HG03378 (cell line): ENCODE results near the gene GPR160.
A peak's percentile ranks its signal among the peaks of the same experiment; 100 is the strongest.
"Not testable (repeated sequence)": the region's sequence is repeated elsewhere in the genome, so short reads cannot be mapped to it uniquely, and the experiment has no call there.

ENCODE experiments used
- ATAC-seq: cut with Tn5 transposase; IDR thresholded peaks from one replicate; pipeline ENCODE4 v1.9.1; 2021; ENCODE audit warnings: mild to moderate bottlenecking, moderate library complexity; ENCODE audit not compliant: unreplicated experiment

Gene GPR160

GRCh38 chr3:170037463-170038433 lies at the start of gene GPR160:
TSS of gene GPR160 (plus strand) at chr3:170037995. CDS start at chr3:170083973, 45,978 bp downstream.
- peak; percentile 85 for ATAC-seq

DNA sequence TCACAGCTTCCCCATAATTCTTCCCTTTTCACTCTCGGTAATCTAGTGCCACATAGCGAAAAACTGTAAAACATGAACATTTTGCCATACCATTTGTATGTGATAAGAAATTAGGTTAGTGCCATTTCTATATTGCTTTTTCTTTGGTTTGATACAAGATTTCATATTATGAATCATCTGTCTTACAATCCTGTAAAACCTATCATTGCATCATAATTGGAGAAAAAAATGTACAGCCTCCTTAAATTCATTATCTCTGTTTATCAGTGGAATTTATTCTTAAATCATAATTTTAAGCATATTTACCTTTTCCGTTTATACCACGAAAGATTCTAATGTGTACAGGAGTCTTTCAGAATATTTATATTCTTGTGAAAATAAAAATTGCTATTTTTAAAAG lies 47.4 kb upstream of the GPR160 start:
- ATAC-seq = no peak

DNA sequence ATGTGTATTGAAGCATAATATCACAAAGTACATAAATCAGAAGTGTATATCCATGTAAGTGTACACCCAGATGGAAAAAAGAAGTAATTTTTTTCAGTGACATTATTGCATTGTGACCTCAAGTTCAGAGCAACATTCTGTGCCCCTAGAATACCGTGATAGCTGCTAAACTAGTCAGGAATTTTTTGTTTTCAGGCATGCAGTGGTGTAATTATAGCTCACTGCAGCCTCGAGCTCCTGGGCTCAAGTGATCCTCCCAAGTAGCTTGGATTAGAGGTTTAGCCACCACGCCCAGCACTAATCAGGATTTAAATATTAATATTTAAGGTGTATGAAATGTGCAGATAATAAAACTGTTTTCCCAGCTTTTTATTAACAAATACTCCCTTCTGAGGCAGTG lies 45.6 kb upstream of the GPR160 start:
- ATAC-seq = no peak

DNA sequence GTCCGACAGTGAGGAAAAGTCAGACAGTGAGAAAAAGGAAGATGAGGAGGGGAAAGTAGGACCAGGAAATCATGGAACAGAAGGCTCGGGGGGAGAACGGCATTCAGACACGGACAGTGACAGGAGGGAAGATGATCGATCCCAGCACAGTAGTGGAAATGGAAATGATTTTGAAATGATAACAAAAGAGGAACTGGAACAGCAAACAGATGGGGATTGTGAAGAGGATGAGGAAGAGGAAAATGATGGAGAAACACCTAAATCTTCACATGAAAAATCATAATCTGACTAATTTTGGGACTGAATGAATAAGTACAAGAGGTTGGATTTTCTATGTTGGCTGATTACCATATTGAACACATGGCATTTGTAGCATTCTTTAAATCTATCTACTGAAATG lies 45.0 kb upstream of the GPR160 start:
- ATAC-seq = no peak

- ATAC-seq = no peak
These were observed 44.0 kb upstream of the GPR160 start for GRCh38 chr3:169993761-169994160.

- ATAC-seq = no peak
These were observed 41.7 kb upstream of the GPR160 start for GRCh38 chr3:169996063-169996462.

GRCh38 chr3:169998668-169999131 lies 39.1 kb upstream of the GPR160 start:
- peak; percentile 36 for ATAC-seq

- ATAC-seq = peak; percentile 95
These were observed 38.4 kb upstream of the GPR160 start for GRCh38 chr3:169999433-169999832.

DNA sequence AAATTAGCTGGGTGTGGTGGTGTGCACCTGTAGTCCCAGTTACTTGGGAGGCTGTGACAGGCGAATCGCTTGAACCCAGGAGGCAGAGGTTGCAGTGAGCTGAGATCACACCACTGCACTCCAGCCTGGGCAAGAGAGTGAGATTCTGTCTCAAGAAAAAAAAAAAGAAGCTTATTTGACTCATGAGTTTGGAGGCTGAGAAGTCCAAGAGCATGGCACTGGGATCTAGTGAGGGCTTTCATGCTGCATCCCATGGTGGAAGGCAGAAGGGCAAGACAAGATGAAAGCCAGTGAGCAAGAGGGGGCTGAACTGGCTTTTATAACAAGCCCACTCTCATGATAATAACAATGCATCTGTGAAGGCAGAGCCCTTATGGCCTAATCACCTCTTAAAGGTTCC lies 37.7 kb upstream of the GPR160 start:
- no peak for ATAC-seq

DNA sequence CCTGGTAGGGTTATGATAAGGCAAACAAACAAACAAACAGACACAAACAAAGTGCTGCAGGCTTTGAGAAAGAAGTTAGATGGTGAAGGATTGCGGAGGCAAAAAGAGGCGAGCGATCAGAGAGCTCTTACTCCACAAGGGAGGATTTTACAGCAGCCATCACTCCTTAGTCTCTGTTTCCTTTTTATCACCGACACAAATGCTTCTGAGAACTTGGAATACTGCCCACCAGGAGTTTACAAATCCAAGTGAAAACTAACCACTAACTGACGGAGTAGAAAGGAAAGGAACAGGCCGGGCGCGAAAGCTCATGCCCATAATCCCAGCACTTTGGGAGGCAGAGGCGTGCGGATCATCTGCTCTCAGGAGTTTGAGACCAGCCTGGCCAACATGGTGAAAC lies 35.6 kb upstream of the GPR160 start:
- no peak for ATAC-seq

GRCh38 chr3:170002879-170003278 lies 34.9 kb upstream of the GPR160 start:
- ATAC-seq = no peak

GRCh38 chr3:170003881-170004356 lies 33.9 kb upstream of the GPR160 start:
- no peak for ATAC-seq

- ATAC-seq = peak; percentile 92
These were observed 30.6 kb upstream of the GPR160 start for GRCh38 chr3:170007031-170007663.

DNA sequence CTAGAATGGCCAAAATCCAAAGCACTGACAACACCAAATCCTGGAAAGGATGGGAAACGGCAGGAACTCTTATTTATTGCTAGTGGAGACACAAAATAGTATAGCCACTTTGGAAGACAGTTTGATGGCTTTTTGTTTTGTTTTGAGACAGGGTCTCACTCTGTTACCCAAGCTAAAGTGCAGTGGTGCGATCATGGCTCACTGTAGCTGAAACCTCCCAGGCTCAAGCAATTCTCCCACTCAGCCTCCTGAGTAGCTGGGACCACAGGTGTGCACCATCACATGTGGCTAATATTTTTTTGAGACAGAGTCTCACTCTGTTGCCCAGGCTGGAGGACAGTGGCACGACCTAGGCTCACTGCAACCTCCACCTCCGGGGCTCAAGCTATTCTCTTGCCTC lies 27.3 kb upstream of the GPR160 start:
- ATAC-seq = no peak

GRCh38 chr3:170012683-170013400 lies 25.0 kb upstream of the GPR160 start:
- ATAC-seq = no peak

GRCh38 chr3:170016057-170016456 lies 21.7 kb upstream of the GPR160 start:
- ATAC-seq = no peak

- ATAC-seq = not testable (repeated sequence)
These were observed 18.5 kb upstream of the GPR160 start for GRCh38 chr3:170019306-170019705.

- no peak for ATAC-seq
These were observed 16.7 kb upstream of the GPR160 start for GRCh38 chr3:170021083-170021482.

DNA sequence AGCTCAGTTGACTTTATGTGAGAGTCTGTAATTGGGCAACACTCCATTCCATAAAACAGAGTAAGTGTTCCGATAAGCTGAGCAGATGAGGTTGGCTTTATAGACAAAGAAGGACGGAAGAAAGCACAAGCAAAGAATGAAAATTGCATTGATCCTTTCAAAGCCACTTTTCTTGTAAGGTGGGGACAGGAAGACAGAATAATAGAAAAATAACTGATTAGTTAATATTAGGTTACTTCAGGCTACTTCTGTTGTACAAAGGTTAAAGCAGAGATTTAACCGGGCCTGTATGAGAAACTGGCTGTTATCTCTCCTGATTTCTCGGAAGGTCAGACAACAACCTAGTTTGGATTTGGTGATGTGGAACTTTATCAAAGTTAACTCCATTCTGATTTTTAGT lies 15.5 kb upstream of the GPR160 start:
- no peak for ATAC-seq

DNA sequence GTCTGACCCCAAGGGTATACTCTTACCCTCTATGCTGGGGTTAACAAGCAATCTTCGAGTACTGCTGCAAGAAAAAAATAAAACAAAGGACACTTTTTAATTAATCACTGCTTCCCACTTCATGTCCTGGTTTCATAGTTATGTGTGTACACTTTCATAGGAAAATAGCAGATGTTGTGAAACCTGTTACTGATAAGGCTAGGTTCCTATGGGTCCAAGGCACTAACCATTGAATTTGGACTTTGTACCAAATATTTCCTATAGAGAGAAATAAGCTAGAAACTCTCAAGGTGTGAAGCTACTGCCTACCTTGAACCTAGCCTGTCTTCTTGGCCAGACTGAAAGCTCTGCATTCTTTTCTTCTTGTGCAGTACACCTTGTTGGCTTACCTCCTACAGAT lies 14.6 kb upstream of the GPR160 start:
- no peak for ATAC-seq

DNA sequence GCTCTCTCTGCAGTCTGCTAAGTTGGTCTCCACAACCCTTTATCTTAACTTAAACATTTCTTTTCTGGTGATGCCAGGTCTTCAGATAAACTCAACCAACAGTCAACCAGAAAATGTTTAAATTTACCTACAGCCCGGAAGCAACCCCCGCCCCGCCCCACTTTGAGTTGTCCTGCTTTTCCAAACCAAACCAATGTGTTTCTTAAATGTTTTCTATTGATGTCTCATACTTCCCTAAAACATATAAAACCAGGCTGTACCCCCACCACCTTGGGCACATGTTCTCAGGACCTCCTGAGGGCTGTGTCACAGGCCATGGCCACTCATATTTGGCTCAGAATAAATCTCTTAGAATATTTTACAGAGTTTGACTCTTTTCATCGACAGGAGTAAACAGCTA lies 13.2 kb upstream of the GPR160 start:
- ATAC-seq = no peak
